Activated naive CD8-positive, alpha-beta T cell treated with anti-CD3 and anti-CD28 coated beads, Interleukin-2, amount 10 ng/mL, durations not matched to agents 7 days and 5 days (primary cell): Measurements from ENCODE around the gene SLC6A2. TPM values are rescaled to one million over a fixed set of nuclear protein-coding genes. Genes with fewer than 3 reads are reported as not detected.

Experiments used
- ATAC-seq: fragments of 150-1000 bp; cut with Tn5 transposase; one replicate; pipeline ENCODE4 v1.10.0; 2021; ENCODE audit warnings: low read depth, moderate library complexity
- POLR2A ChIA-PET: fragments of 350-600 bp; sonication (Branson Sonifier 250); formaldehyde crosslinking; loops from one replicate; lab custom pipeline; 2021; ENCODE audit warnings: antibody characterized with exemption; lab: Charles Lee
- DNase-seq: peaks from one replicate; pipeline ENCODE4 v3.0.0; 2021
- H3K27ac Mint-ChIP-seq: one replicate; pipeline ENCODE4 v1.8.0; 2022; ENCODE audit warnings: mild to moderate bottlenecking, mixed read lengths
- H3K27me3 Mint-ChIP-seq: one replicate; pipeline ENCODE4 v1.8.0; 2022; ENCODE audit warnings: mild to moderate bottlenecking, moderate library complexity, mixed read lengths
- H3K36me3 Mint-ChIP-seq: one replicate; pipeline ENCODE4 v1.8.0; 2021; ENCODE audit warnings: mild to moderate bottlenecking, mixed read lengths
- H3K4me1 Mint-ChIP-seq: one replicate; pipeline ENCODE4 v1.8.0; 2021; ENCODE audit warnings: mixed read lengths
- H3K4me3 Mint-ChIP-seq: one replicate; pipeline ENCODE4 v1.8.0; 2022; ENCODE audit warnings: mild to moderate bottlenecking, moderate library complexity, mixed read lengths
- H3K9me3 Mint-ChIP-seq: one replicate; pipeline ENCODE4 v1.8.0; 2021; ENCODE audit warnings: mixed read lengths
- total RNA-seq, 2 experiments: library from RNA; stranded (reverse); gene quantifications; one replicate each; pipeline ENCODE4 v1.2.3, GENCODE V29; 2021

SLC6A2 gene
- total RNA-seq, 2 experiments from 2014 or later, result not detected

DNA sequence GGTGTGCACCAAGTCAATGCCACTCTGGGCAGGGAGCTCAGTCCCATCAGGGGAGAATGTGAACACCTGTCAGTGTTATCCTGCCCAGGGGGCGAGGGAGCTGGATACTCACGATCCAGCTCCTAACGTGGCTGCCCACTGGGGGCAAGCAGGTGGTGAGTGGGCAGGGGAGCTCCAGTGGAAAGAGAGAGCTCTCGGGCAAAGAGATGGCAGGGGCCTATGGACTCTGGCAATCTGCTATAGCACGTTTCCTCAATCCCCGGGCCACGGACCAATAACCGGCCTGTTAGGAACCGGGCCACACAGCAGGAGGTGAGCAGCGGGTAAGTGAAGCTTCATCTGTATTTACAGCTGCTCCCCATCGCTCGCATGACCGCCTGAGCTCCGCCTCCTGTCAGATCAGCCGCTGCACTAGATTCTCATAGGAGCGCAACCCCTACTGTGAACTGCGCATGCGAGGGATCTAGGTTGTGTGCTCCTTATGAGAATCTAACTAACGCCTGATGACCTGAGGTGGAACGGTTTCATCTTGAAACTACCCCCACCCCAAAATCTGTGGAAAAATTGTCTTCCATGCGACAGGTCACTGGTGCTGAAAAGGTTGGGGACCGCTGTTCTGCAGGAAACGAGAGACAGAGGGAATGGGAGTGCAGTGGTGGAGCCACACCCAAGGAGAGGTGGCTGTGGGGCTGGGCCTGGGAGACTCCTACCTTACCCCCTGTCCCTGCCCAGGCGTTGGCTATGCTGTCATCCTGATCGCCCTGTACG, 15.6 kb downstream of the SLC6A2 start:
- POLR2A ChIA-PET, result no interaction called here
- no peak for ATAC-seq
- Mint-ChIP-seq H3K27me3 (peaks cover 2% of the 10 kb centered on the region), H3K36me3 (no peaks in the 10 kb centered on the region), H3K9me3 (no peaks in the 10 kb centered on the region), H3K4me3 (no peak overlapping the region), H3K27ac (no peak overlapping the region), H3K4me1 (no peaks in the 10 kb centered on the region)
- DNase-seq, result no peak

DNA sequence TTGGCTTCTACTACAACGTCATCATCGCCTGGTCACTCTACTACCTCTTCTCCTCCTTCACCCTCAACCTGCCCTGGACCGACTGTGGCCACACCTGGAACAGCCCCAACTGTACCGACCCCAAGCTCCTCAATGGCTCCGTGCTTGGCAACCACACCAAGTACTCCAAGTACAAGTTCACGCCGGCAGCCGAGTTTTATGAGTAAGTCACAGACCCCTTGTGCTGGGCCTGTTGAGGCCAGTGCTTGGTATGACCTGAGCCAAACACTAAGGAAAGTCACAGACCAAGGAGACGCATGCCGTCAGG, 16.1 kb downstream of the SLC6A2 start:
- no peaks in the 10 kb centered on the region for H3K4me1 Mint-ChIP-seq
- H3K9me3 Mint-ChIP-seq, result no peaks in the 10 kb centered on the region
- DNase-seq, result no peak
- POLR2A ChIA-PET, result no interaction called here
- no peaks in the 10 kb centered on the region for H3K36me3 Mint-ChIP-seq
- no peak overlapping the region for H3K27ac Mint-ChIP-seq
- no peak overlapping the region for H3K4me3 Mint-ChIP-seq
- no peak for ATAC-seq
- no peaks in the 10 kb centered on the region for H3K27me3 Mint-ChIP-seq

DNA sequence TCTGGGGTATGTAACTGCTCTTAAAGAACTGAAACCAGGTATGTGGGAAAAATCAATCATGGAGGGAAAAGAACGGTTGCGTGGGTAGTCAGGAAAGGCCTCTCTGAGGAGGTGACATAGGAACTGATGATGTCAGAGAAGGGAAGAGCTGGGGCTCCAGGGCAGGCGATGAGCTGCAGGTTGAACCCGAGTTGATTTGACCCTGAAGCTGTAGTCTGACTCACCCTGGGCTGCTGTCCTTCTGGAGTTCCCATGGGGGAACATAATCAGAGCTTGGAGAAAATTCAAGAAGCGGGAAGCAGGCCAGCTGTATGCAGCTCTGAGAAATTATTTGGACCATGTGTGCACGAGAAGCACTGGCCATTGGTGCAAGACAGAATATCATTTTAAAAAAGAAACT, 16.7 kb downstream of the SLC6A2 start:
- Mint-ChIP-seq H3K4me1 (no peaks in the 10 kb centered on the region), H3K9me3 (no peaks in the 10 kb centered on the region), H3K4me3 (no peak overlapping the region), H3K36me3 (no peaks in the 10 kb centered on the region), H3K27ac (no peak overlapping the region), H3K27me3 (no peaks in the 10 kb centered on the region)
- ATAC-seq (no peak), DNase-seq (no peak)
- POLR2A ChIA-PET, result no interaction called here

DNA sequence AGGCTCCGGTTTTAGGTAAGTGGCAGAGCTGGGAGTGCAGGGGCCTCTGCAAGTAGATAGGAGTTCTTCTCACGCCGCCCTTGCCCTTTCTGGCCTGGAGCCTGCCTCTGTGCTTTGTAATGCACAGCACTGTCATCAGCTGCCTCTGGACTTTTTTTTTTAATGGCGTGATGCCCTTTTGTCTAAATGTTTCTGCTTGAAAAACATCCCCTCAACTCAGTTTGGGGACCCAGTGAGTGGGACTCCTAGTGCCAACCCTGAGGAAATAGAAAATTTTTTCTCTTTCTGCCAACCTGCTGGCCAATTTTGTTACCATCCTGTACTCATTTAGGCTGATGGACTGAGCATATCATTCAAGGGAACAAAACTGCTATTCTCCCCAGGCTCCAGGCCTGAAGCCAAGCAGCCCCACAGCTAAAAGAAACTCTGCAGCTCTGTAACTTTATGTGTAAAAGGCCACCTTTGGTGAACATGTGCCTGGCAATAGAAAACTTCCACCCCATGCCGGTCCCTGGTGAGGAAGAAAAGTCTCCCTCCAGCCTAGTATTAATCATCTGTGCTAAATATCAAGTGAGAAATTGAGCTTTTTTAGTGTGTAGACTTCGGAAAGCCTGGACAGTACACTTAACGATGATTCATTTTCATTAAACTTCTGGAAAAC, 22.5 kb downstream of the SLC6A2 start:
- no peak for DNase-seq
- H3K36me3 Mint-ChIP-seq, result no peaks in the 10 kb centered on the region
- H3K4me1 Mint-ChIP-seq, result no peaks in the 10 kb centered on the region
- POLR2A ChIA-PET, result no interaction called here
- no peak overlapping the region for H3K4me3 Mint-ChIP-seq
- no peak overlapping the region for H3K27ac Mint-ChIP-seq
- H3K9me3 Mint-ChIP-seq, result no peaks in the 10 kb centered on the region
- no peak for ATAC-seq
- no peaks in the 10 kb centered on the region for H3K27me3 Mint-ChIP-seq

DNA sequence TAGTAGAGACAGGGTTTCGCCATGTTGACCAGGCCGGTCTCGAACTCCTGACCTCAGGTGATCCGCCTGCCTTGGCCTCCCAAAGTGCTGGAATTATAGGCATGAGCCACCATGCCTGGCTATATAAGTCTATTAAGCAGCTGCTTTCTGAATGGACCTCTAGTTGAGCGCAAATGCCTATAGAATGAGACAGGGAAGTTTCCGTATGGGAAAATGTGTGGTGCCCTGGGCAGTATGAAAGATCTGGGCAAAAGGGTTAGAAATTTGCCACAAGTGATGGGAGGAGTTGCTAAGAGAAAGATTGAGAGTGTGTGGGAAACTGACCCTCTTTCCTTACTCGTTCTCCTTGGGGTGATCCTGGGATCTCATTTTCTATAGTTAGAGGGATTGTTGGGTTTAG, 26.3 kb downstream of the SLC6A2 start:
- ATAC-seq, result no peak
- no peaks in the 10 kb centered on the region for H3K27me3 Mint-ChIP-seq
- H3K9me3 Mint-ChIP-seq, result no peaks in the 10 kb centered on the region
- no peaks in the 10 kb centered on the region for H3K4me1 Mint-ChIP-seq
- no peak for DNase-seq
- H3K4me3 Mint-ChIP-seq, result no peak overlapping the region
- H3K36me3 Mint-ChIP-seq, result no peaks in the 10 kb centered on the region
- H3K27ac Mint-ChIP-seq, result no peak overlapping the region
- POLR2A ChIA-PET, result no interaction called here

DNA sequence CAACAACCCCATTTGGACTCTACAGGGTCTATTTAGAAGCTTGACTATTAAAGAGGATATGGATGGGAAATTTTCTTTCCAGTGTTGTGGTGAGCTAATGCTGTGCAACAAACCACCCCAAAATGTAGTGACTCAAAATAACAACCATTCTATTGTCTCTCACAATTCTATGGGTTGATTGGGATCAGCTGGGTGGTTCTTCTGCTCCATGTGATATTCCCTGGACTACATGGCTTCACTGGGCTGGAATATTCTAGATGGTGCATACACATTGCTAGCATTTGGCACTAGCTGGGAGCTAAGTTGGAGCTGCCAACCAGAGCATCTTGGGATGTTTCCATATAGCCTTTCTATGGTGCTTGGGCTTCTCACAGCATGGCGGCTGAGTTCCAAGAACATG, 30.2 kb downstream of the SLC6A2 start:
- POLR2A ChIA-PET, result no interaction called here
- ATAC-seq (no peak), DNase-seq (no peak)
- no peaks in the 10 kb centered on the region for H3K36me3 Mint-ChIP-seq
- no peaks in the 10 kb centered on the region for H3K27me3 Mint-ChIP-seq
- no peak overlapping the region for H3K4me3 Mint-ChIP-seq
- no peaks in the 10 kb centered on the region for H3K9me3 Mint-ChIP-seq
- no peaks in the 10 kb centered on the region for H3K4me1 Mint-ChIP-seq
- no peak overlapping the region for H3K27ac Mint-ChIP-seq

DNA sequence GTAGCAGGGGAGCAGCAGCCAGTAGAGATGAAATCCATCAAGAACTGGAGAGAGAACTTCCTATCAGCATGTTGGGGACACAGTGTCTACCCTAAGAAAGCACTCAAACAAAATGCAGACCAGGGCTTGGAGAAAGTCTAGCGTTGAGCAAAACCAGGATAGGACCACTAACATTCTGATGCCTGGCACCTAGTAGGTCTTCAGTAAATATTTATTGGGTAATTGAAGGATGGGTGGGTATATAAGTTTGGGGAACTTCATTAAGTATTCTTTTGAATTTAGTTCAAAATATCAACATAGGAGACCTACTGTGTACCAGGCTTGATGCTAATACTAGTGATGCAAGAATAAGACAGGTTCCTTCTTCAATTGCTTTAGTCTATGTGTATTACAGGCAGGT, 30.9 kb downstream of the SLC6A2 start:
- Mint-ChIP-seq H3K36me3 (no peaks in the 10 kb centered on the region), H3K27ac (no peak overlapping the region), H3K9me3 (no peaks in the 10 kb centered on the region), H3K27me3 (no peaks in the 10 kb centered on the region), H3K4me1 (no peaks in the 10 kb centered on the region), H3K4me3 (no peak overlapping the region)
- POLR2A ChIA-PET, result no interaction called here
- no peak for ATAC-seq
- no peak for DNase-seq

DNA sequence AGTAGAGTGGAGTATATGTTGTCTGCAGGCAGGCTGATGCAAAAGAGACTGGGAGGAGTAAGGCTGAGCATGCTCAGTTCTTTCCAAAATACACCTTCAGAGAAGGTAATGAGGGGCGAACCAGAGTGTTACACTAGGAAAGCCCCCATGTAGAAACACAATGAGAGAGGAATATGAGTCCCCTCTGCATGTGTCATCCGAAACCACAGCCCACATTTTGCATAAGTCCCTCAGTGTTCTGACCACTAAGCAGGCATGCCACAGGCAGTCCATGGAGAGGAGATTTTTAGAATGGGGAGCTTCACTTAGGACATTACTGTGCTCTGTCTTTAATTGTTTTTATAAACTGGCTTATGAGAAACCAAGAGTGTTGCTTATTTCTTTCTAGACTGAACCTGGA, 32.0 kb downstream of the SLC6A2 start:
- Mint-ChIP-seq H3K4me3 (no peak overlapping the region), H3K27ac (no peak overlapping the region), H3K4me1 (no peaks in the 10 kb centered on the region), H3K9me3 (no peaks in the 10 kb centered on the region), H3K36me3 (no peaks in the 10 kb centered on the region), H3K27me3 (no peaks in the 10 kb centered on the region)
- DNase-seq, result no peak
- POLR2A ChIA-PET, result no interaction called here
- ATAC-seq, result no peak

DNA sequence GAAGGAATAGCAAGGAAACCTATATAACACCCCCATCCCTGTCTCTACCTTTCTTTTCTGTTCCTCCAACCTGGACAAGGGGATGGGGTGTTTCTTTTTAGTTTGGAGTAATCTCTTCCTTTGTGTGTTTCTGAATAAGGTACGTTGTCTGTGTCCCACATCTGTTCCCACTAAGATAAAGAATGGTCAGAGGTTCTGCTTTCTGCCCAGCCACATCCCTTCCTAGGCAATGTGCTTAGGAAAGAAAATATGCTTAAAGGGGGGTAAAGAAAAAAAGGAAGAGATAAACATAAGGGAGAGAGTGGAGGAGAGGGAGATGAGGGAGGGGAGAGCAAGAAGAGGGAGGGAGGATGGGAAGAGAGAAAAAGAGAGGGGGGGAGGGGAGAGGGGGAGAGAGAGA, 35.1 kb downstream of the SLC6A2 start:
- H3K27me3 Mint-ChIP-seq, result no peaks in the 10 kb centered on the region
- no peak overlapping the region for H3K27ac Mint-ChIP-seq
- no peaks in the 10 kb centered on the region for H3K4me1 Mint-ChIP-seq
- no peaks in the 10 kb centered on the region for H3K36me3 Mint-ChIP-seq
- H3K4me3 Mint-ChIP-seq, result no peak overlapping the region
- POLR2A ChIA-PET, result no interaction called here
- H3K9me3 Mint-ChIP-seq, result no peaks in the 10 kb centered on the region
- DNase-seq, result no peak
- ATAC-seq, result no peak

DNA sequence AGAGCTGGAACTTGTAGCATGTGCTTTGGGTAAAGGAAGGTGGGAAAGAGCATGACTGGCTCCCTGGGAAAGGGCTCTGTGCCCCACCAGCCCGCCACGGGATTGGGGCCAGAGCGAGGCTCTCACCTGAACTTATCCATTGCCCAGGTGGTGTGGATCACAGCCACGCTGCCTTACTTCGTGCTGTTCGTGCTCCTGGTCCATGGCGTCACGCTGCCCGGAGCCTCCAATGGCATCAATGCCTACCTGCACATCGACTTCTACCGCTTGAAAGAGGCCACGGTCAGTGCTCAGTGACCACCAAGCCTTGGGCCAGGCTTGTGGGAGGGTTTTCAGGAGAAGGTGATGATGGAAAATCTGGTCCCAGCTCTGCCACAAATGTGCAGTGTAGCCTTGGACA, 36.0 kb downstream of the SLC6A2 start:
- Mint-ChIP-seq H3K9me3 (no peaks in the 10 kb centered on the region), H3K4me3 (no peak overlapping the region), H3K4me1 (no peaks in the 10 kb centered on the region), H3K27ac (no peak overlapping the region), H3K27me3 (no peaks in the 10 kb centered on the region), H3K36me3 (no peaks in the 10 kb centered on the region)
- ATAC-seq (no peak), DNase-seq (no peak)
- POLR2A ChIA-PET, result no interaction called here

DNA sequence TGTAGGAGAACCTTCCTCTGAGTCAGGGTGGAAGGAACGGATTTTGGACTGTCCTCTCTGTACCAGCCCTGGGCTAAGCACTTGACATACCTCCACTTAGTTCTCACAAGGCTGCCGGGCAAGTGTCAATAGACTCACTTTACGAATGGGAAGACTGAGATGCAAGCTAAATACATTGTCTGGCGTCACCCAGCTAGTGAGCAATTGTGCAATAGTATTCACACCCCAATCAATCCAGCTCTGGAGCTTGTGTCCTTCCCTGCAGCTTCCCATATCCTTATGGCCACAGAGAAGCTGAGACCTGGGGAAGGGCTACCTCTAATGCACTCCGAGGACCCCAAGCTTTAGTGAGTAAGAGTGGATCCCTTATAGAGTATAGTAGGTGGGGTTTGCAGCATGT, 39.8 kb downstream of the SLC6A2 start:
- DNase-seq, result no peak
- no peak overlapping the region for H3K27ac Mint-ChIP-seq
- no peaks in the 10 kb centered on the region for H3K27me3 Mint-ChIP-seq
- no peaks in the 10 kb centered on the region for H3K9me3 Mint-ChIP-seq
- POLR2A ChIA-PET, result no interaction called here
- H3K36me3 Mint-ChIP-seq, result no peaks in the 10 kb centered on the region
- ATAC-seq, result no peak
- no peaks in the 10 kb centered on the region for H3K4me1 Mint-ChIP-seq
- no peak overlapping the region for H3K4me3 Mint-ChIP-seq

DNA sequence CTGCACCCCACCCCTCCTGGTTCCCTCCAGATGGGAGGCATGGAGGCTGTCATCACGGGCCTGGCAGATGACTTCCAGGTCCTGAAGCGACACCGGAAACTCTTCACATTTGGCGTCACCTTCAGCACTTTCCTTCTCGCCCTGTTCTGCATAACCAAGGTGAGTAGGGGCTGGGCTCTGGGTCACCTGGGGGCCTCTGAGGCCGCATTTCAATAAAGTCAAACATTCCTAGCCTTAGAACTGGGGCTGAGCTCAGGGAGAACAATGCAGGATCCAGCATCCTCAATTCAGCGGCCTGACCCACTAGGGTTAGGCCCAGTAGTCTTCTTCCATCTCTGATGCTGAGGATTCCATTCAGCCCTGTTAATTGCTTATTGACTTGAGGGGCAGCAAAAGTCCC, 42.1 kb downstream of the SLC6A2 start:
- no peak overlapping the region for H3K27ac Mint-ChIP-seq
- DNase-seq, result no peak
- no peak overlapping the region for H3K4me3 Mint-ChIP-seq
- POLR2A ChIA-PET, result no interaction called here
- no peaks in the 10 kb centered on the region for H3K36me3 Mint-ChIP-seq
- no peak for ATAC-seq
- no peaks in the 10 kb centered on the region for H3K27me3 Mint-ChIP-seq
- peaks cover 3% of the 10 kb centered on the region for H3K4me1 Mint-ChIP-seq
- no peaks in the 10 kb centered on the region for H3K9me3 Mint-ChIP-seq

DNA sequence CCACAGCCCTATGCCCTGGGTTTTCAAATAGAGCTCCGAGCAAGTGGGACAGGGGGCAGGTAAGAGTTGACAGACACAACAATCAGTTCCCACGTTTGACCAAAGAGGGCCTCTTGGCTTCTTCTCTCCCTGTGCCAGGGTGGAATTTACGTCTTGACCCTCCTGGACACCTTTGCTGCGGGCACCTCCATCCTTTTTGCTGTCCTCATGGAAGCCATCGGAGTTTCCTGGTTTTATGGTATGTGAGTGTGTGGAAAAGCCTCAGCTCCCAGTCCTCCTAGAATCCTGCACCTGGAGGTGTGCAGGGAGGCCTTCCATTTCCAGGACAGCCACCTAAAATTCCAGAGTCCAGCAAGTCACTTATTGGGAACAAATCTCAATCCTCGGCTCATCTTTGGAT, 42.5 kb downstream of the SLC6A2 start:
- no peaks in the 10 kb centered on the region for H3K36me3 Mint-ChIP-seq
- POLR2A ChIA-PET, result no interaction called here
- no peaks in the 10 kb centered on the region for H3K9me3 Mint-ChIP-seq
- peaks cover 7% of the 10 kb centered on the region for H3K4me1 Mint-ChIP-seq
- DNase-seq (no peak), ATAC-seq (no peak)
- no peak overlapping the region for H3K27ac Mint-ChIP-seq
- H3K27me3 Mint-ChIP-seq, result no peaks in the 10 kb centered on the region
- H3K4me3 Mint-ChIP-seq, result no peak overlapping the region

DNA sequence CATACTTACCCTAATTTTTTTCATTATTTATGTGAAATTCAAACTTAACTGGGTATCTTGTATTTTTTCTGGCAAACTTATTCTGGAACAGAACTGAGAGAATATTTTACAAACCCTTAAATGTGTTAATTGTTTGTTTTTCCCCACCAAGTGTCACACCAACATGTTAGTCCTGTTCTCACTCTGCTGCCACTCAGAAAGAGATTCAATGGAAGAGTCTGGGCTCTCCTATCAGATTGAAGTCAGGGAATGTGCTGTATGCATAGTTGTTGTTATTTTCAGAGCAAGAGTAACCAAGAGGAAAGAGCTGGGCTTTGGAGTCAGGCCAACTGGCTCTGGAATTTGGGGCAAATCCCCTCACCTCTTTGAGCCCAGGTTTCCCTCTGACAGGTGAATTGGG, 43.2 kb downstream of the SLC6A2 start:
- Mint-ChIP-seq H3K27me3 (no peaks in the 10 kb centered on the region), H3K4me1 (peaks cover 7% of the 10 kb centered on the region), H3K27ac (no peak overlapping the region)

More for the DNA sequence above, 43.2 kb downstream of the SLC6A2 start:
- H3K36me3 Mint-ChIP-seq, result no peaks in the 10 kb centered on the region
- ATAC-seq, result no peak
- no peak overlapping the region for H3K4me3 Mint-ChIP-seq
- POLR2A ChIA-PET, result no interaction called here
- DNase-seq, result no peak
- no peaks in the 10 kb centered on the region for H3K9me3 Mint-ChIP-seq
